Lower lobe of right lung (tissue), 2 donors: Measurements from ENCODE around the gene CLK1. TPM values are rescaled to one million over a fixed set of nuclear protein-coding genes. Genes with fewer than 3 reads are reported as not detected.
A peak's percentile ranks its signal among the peaks of the same experiment; 100 is the strongest.

Experiments
- ATAC-seq, 2 donors: fragments of 200-7000 bp; cut with Tn5 transposase; one replicate each; pipeline ENCODE4 v1.9.1; 2020 to 2022; ENCODE audit warnings: mild to moderate bottlenecking in 2 of 2, moderate library complexity in 2 of 2
- DNase-seq: peaks from one replicate; pipeline ENCODE4 v3.0.0-alpha.2; 2020
- H3K27ac ChIP-seq: fragments of 200-600 bp; one replicate; pipeline ENCODE4 v1.8.0; 2022
- H3K27me3 ChIP-seq: fragments of 200-600 bp; one replicate; pipeline ENCODE4 v1.8.0; 2022; ENCODE audit warnings: low read depth
- H3K36me3 ChIP-seq: fragments of 200-600 bp; one replicate; pipeline ENCODE4 v1.8.0; 2022; ENCODE audit warnings: mild to moderate bottlenecking
- H3K4me1 ChIP-seq: fragments of 200-600 bp; one replicate; pipeline ENCODE4 v1.8.0; 2022
- H3K4me3 ChIP-seq: fragments of 200-600 bp; one replicate; pipeline ENCODE4 v1.8.0; 2022; ENCODE audit warnings: mild to moderate bottlenecking
- H3K9me3 ChIP-seq: fragments of 200-600 bp; one replicate; pipeline ENCODE4 v1.8.0; 2022
- CTCF ChIP-seq: fragments of 200-600 bp; IDR thresholded peaks from one replicate; pipeline ENCODE4 v1.8.0; 2022; ENCODE audit warnings: antibody characterized with exemption, mild to moderate bottlenecking
- intact Hi-C: fragments of 100-400 bp; cut with DNase I; formaldehyde crosslinking; loops from one replicate; pipeline ENCODE4 v1.11.0; 2022
- total RNA-seq: library from RNA; stranded (reverse); fragmentation: NEBNext Ultra II Directional; extraction: Animal tissue kit (Norgen Biotek cat#: 25700); gene quantifications from one replicate; pipeline ENCODE4 v1.2.1, GENCODE V29; 2021
- donor health status: DM: no; HTN: yes; CAD: no; lungs with severe emphysema.

The CLK1 gene
- total RNA-seq, 1 donor from 2014 or later: 132 TPM

GRCh38 chr2:200873560-200873959 lies 9.1 kb upstream of the CLK1 start:
- Histone ChIP-seq H3K4me3 (no peak overlapping the region), H3K27me3 (no peaks in the 10 kb centered on the region), H3K27ac (no peak overlapping the region), H3K4me1 (no peaks in the 10 kb centered on the region), H3K9me3 (no peaks in the 10 kb centered on the region), H3K36me3 (peaks cover 80% of the 10 kb centered on the region)
- intact Hi-C loops: no loop called here
- no peak for DNase-seq
- no peak for TF ChIP-seq CTCF
- ATAC-seq: no peak

- Histone ChIP-seq H3K27me3 (no peaks in the 10 kb centered on the region), H3K9me3 (no peaks in the 10 kb centered on the region), H3K36me3 (peaks cover 56% of the 10 kb centered on the region), H3K27ac (no peak overlapping the region), H3K4me3 (no peak overlapping the region), H3K4me1 (peaks cover 15% of the 10 kb centered on the region)
- ATAC-seq (no peak), DNase-seq (no peak)
- intact Hi-C loops: no loop called here
- TF ChIP-seq CTCF: no peak
Observed at GRCh38 chr2:200871151-200871550, 6.7 kb upstream of the CLK1 start.

GRCh38 chr2:200869014-200869413 lies 4.6 kb upstream of the CLK1 start:
- H3K36me3 ChIP-seq: peaks cover 34% of the 10 kb centered on the region
- no peaks in the 10 kb centered on the region for H3K9me3 ChIP-seq
- no peak for TF ChIP-seq CTCF
- no peak for DNase-seq
- H3K27me3 ChIP-seq: no peaks in the 10 kb centered on the region
- intact Hi-C loops: loop anchor here (10.0 kb wide), 1 partner anchor 54 kb away; the partner anchor contains the start of gene BZW1
- H3K4me3 ChIP-seq: no peak overlapping the region
- peaks cover 25% of the 10 kb centered on the region for H3K4me1 ChIP-seq
- ATAC-seq: no peak
- H3K27ac ChIP-seq: no peak overlapping the region

DNA sequence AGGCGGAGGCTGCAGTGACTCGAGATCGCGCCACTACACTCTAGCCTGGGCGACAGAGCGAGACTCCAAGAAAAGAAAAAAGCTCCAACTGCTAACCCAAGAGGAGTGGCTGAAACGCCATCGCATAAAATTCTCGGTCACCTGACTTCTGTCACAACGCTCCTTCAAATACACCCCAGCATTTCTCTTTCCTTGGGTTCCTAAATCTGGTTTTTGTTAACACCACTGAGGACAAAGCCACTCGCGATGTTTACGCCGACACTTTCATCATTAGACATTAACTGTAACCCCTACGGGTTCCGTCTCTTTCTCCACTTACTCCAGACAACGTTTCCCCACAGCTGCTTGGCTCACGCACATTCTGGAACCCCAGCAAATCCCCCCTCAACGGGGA lies 679 bp downstream of the CLK1 start:
- no peak for DNase-seq
- H3K27ac ChIP-seq: peak overlapping the region; percentile 100
- no peaks in the 10 kb centered on the region for H3K27me3 ChIP-seq
- ATAC-seq: peak; percentile 3 to 6
- peak overlapping the region; percentile 94 for H3K4me3 ChIP-seq
- peaks cover 25% of the 10 kb centered on the region for H3K36me3 ChIP-seq
- intact Hi-C loops: loop anchor here (10.0 kb wide), 1 partner anchor 49 kb away; the partner anchor contains the start of gene BZW1
- H3K9me3 ChIP-seq: no peaks in the 10 kb centered on the region
- TF ChIP-seq CTCF: no peak
- peaks cover 56% of the 10 kb centered on the region for H3K4me1 ChIP-seq

DNA sequence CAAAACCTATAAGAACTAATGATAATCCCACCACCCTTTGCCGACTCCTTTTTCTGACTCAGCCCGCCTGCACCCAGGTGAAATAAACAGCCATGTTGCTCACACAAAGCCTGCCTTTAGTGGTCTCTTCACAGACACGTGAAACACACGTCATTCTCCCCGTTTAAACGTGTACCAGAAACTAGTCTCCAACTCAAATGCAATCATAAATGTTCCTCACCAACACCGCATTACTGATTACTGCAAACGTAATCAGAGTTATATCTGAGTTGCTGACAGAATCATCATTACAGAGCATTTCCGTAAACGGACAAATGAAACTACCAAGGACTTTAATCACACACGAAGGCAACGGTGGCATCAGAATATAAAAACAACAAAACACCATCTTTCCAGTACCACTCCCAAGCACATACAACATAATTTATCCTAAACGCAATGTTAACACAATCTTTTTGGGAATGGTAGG lies 1.9 kb downstream of the CLK1 start:
- H3K4me3 ChIP-seq: peak overlapping the region; percentile 94
- TF ChIP-seq CTCF: no peak
- intact Hi-C loops: loop anchor here (10.0 kb wide), 1 partner anchor 48 kb away; the partner anchor contains the start of gene BZW1
- H3K4me1 ChIP-seq: peaks cover 67% of the 10 kb centered on the region
- H3K27me3 ChIP-seq: no peaks in the 10 kb centered on the region
- H3K27ac ChIP-seq: peak overlapping the region; percentile 100
- H3K36me3 ChIP-seq: peaks cover 37% of the 10 kb centered on the region
- no peaks in the 10 kb centered on the region for H3K9me3 ChIP-seq
- ATAC-seq (no peak), DNase-seq (no peak)
